Activated naive CD4-positive, alpha-beta T cell treated with Interleukin-2 at 50 U/mL for 16 hours (primary cell): Measurements from ENCODE around the gene TENM4.

Experiments used
- DNase-seq: peaks from one replicate; pipeline ENCODE4 v3.0.0-alpha.2; 2020

Gene TENM4

GRCh38 chr11:79110321-79110720, 330.5 kb downstream of the TENM4 start:
- no peak for DNase-seq

- no peak for DNase-seq
These were observed 332.0 kb downstream of the TENM4 start for GRCh38 chr11:79108851-79109250.

GRCh38 chr11:79102840-79103239, 338.0 kb downstream of the TENM4 start:
- no peak for DNase-seq

GRCh38 chr11:79101656-79102055, 339.2 kb downstream of the TENM4 start:
- DNase-seq: no peak

- DNase-seq: peak; percentile 4
These were observed 340.5 kb downstream of the TENM4 start for GRCh38 chr11:79100093-79100910.

GRCh38 chr11:79098146-79098545, 342.7 kb downstream of the TENM4 start:
- DNase-seq: no peak

- no peak for DNase-seq
These were observed 343.5 kb downstream of the TENM4 start for GRCh38 chr11:79097246-79097875.

- DNase-seq: no peak
These were observed 345.4 kb downstream of the TENM4 start for GRCh38 chr11:79095424-79095823.

GRCh38 chr11:79094616-79095015, 346.2 kb downstream of the TENM4 start:
- no peak for DNase-seq

- DNase-seq: no peak
These were observed 348.0 kb downstream of the TENM4 start for GRCh38 chr11:79092791-79093353.

- no peak for DNase-seq
These were observed 350.6 kb downstream of the TENM4 start for GRCh38 chr11:79090191-79090705.

- no peak for DNase-seq
These were observed 351.2 kb downstream of the TENM4 start for GRCh38 chr11:79089601-79090000.

GRCh38 chr11:79088967-79089366, 351.9 kb downstream of the TENM4 start:
- DNase-seq: no peak

GRCh38 chr11:79087961-79088318, 352.9 kb downstream of the TENM4 start:
- DNase-seq: no peak

- no peak for DNase-seq
These were observed 353.4 kb downstream of the TENM4 start for GRCh38 chr11:79087238-79087960.

GRCh38 chr11:79086056-79086455, 354.8 kb downstream of the TENM4 start:
- no peak for DNase-seq

GRCh38 chr11:79084382-79084781, 356.4 kb downstream of the TENM4 start:
- DNase-seq: no peak

- no peak for DNase-seq
These were observed 357.5 kb downstream of the TENM4 start for GRCh38 chr11:79083352-79083751.

GRCh38 chr11:79082907-79083306, 357.9 kb downstream of the TENM4 start:
- DNase-seq: no peak

GRCh38 chr11:79082280-79082679, 358.6 kb downstream of the TENM4 start:
- DNase-seq: no peak

GRCh38 chr11:79081471-79082031, 359.3 kb downstream of the TENM4 start:
- DNase-seq: no peak

GRCh38 chr11:79080551-79080950, 360.3 kb downstream of the TENM4 start:
- no peak for DNase-seq

GRCh38 chr11:79078999-79079398, 361.8 kb downstream of the TENM4 start:
- no peak for DNase-seq
